HG03558 (cell line): ENCODE measurements around the gene FGGY.
"Not testable (repeated sequence)": the region's sequence is repeated elsewhere in the genome, so short reads cannot be mapped to it uniquely, and the experiment has no call there.

Experiments
- ATAC-seq: cut with Tn5 transposase; IDR thresholded peaks from one replicate; pipeline ENCODE4 v1.9.1; 2021; ENCODE audit warnings: moderate number of reproducible peaks; ENCODE audit not compliant: unreplicated experiment; ENCODE audit errors: extremely low read depth

FGGY gene

GRCh38 chr1:59296358-59297256, at the start of gene FGGY:
Gene FGGY, plus strand, starts transcription at chr1:59297094. Its CDS starts 24,456 bp downstream, at chr1:59321550.
- peak; percentile 90 for ATAC-seq

DNA sequence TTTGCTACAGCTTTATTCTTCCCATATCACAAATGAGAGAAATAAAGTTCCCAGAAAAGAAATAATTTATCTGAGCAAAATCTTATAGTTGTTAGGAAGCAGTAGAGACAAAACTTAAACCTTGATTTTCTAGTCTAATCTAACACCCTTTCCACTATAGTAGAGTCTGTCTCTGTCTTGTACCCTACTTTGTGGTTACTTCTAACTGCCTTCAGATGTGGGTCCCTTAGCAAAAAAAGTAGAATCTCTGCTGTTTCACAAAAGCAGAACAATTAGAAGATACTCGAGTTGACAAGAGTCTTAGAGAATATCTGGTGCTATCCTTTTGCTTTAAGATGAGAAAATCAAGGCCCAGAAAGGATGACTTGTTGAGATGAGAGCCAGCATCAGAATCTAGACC, 48.1 kb upstream of the FGGY start:
- ATAC-seq = no peak

DNA sequence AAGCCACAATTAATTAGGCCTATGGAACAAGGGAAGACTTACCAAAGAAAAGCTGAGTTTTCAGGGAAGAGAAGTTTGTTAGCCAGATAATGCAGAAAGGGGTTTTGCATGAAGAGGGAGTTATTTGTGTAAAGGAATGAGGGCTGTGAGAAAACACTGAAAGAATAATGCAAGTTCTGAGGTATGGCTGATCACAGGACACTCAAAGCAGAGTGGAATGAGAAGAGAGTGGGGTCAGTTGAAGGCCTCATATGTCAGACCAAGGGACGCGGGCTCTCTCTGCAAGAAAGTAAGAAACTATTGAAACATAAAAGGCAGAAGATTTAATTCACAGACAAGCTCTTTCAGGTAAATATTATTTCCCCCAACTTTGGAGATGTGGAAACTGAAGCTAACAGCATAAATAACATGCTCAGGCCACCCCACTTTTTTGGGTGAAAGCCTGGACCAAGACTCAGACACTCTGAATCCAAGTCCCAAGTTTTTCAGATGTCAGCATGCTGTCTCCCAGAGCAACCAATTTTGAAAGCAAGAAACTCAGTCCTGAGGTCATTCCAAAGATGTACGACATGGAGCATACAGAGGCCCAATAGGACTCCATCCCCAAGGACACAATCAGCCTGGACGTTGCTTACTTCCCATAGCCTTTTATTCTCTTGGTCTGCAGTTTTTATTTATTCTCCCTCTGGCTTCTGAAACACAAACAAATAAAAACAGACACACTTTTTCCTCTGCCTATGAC, 47.3 kb upstream of the FGGY start:
- no peak for ATAC-seq

GRCh38 chr1:59251061-59251460, 45.8 kb upstream of the FGGY start:
- not testable (repeated sequence) for ATAC-seq

DNA sequence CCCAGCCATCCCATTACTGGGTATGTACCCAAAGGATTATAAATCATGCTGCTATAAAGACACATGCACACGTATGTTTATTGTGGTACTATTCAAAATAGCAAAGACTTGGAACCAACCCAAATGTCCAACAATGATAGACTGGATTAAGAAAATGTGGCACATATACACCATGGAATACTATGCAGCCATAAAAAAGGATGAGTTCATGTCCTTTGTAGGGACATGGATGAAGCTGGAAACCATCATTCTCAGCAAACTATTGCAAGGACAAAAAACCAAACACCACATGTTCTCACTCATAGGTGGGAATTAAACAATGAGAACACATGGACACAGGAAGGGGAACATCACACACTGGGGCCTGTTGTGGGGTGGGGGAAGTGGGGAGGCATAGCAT, 40.5 kb upstream of the FGGY start:
- ATAC-seq = not testable (repeated sequence)

DNA sequence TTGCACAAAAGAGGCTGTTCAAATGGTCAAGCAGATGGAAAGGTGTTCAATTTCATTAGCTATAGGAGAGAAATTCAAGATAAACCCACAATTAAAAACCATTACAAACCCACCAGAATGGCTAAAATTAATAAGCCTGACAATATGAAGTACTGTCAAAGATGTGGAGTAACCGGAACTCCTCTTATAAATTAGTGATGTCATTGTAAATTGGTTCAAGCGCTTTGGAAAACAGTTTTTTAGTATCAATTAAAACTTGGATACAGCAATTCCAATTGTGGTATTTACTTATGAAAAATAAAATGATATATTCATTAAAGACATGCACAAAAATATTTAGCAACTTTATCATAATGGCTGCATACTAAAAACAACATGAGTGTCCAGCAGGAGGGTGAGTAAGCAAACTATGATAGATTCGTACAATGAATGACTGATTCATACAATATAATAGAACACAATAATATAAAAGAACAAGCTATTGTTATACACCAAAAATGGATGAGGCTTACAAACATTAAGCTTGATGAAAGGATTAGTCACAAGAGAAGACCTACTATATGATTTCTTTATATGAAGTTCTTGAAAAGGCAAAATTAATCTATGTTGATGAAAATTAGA, 38.4 kb upstream of the FGGY start:
- ATAC-seq = no peak

DNA sequence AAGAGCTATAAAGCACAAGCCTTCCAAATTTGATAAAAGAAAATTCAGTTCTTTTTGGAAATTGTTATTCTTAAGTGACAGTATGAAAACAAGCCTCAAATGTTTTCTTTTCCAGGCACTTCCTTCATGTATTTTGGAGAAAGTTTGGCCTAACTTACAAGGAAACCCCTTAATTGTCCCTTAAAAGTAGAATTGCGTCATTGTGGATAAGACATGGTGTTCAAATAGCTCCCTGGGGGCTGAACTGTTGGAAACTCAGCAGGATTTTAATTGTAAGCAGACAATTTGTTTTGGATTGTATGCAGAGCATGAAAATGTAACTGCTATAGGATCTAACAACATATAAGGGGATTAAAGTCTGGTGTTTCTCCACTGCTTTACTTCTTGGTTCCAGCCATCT, 35.4 kb upstream of the FGGY start:
- ATAC-seq = no peak

DNA sequence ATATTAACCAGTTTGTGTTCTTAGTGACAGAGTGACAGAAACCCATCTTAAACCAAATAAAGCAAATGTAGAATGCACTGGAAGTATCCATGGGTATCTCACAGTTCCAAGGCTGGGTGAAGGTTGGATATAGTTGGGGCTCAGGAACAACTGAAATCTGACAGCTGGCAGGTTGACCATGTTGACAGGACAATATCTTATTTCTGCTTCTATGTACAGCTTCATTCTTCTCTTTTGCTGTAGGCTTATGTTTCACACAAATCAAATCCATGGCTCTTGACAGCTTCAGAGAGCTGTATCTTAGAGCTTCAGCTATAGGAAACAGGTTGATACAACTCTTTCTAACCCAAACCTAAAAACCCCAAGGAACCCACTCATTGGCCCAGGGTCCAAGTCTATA, 34.3 kb upstream of the FGGY start:
- ATAC-seq = no peak

DNA sequence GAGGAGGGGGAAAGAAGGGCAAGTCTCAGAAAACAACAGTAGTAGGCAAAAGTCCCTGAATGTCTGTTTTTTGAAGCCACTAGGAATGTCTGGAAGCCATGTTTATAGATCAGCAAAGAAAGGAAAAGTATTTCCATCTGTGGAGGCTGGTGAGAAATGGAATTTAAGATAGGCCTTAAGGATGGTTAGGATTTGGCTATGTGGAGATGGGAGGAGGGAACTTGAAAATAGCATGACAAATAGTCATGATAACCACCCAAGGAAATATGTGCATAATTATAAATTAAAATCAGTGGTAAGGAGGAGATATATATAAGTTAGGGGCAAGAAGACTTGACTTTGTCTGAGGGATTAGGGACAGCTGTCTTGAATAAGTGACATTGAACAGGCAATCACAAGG, 33.8 kb upstream of the FGGY start:
- ATAC-seq = no peak

- ATAC-seq = no peak
Observed at GRCh38 chr1:59265622-59266021, 31.3 kb upstream of the FGGY start.

DNA sequence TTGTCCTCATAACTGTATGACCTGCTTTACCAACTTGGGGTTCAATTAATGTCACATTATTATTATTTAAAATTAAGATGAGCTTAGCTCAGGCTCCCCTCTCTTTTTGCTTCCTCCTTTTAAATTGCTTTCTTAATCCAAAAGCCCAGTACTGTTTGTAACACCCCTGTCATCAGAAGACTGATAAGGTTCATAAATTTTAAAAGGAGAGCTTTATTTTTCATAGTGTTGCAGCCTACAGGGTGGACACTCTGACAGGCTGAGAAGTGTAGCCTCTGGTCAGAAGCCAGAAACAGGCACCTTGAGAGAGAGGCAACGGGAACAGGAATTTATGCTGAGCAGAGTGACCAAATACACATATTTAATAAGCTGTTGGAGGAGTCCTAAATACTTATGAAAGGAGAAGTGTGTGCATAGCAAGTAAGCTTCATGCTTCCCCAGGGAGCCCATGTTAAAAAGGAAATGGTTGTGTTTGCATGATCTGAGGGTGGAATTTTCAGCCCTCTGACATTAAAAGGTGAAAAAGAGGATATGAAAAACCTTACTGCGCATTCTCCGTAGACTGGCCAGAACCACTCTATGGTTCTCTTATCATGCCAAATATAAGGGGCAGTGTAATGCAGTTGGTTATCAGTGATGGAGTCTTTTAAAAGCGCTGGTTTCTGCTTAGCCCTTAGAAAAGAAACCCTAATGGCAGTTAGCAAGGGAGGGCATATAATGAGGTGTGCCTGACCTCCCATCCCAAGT, 30.5 kb upstream of the FGGY start:
- ATAC-seq = peak; percentile 41

- ATAC-seq = peak; percentile 33
Observed at GRCh38 chr1:59266927-59267293, 30.0 kb upstream of the FGGY start.

DNA sequence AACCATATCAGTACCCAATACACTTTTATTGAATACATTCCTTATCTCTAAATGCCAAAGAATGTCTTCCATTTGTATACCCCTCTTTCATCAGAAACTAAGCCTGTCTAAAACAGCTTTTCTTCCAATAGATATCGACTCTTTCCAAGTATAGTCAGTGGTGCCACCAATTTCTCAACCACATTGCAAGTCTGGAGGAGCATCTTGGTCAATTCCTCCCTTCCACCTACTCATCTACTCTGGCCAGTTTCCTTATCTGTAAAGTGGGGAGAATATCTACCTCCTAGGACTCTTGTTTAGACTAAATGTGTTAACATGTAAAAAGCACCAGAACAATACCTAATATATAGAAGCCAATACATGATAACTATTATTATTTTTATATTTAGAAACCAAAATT, 28.5 kb upstream of the FGGY start:
- ATAC-seq = no peak

DNA sequence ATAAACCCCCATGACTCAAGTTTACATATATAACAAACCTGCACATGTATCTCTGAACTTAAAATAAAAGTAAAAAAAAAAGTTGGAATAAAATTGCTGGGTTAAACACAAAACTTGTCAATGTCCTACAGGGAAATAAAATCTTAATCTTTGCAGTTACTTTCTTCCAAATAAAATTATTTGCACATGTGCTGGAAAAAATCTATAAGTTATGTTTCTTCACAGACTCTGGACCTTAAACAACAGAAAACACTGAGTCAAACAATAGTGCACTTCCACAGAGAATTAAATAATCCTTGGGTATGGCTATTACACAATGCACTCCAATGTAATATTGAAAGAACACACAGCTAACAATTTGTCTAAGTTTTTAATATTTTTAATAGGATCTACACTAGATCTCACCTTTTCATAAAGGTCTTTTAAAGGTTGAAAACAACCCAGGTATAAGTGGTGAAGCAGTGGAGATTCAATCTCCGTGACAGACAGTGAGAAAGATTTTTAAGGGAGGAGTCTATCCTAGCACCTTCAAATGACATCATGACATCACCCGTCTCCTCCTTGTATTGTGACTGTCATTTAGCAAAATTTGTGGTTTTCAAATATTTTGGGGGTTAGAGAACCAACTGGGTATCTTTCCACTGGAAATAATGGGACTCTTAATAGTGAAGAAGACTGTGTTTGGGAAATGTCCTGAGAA, 25.2 kb upstream of the FGGY start:
- no peak for ATAC-seq

DNA sequence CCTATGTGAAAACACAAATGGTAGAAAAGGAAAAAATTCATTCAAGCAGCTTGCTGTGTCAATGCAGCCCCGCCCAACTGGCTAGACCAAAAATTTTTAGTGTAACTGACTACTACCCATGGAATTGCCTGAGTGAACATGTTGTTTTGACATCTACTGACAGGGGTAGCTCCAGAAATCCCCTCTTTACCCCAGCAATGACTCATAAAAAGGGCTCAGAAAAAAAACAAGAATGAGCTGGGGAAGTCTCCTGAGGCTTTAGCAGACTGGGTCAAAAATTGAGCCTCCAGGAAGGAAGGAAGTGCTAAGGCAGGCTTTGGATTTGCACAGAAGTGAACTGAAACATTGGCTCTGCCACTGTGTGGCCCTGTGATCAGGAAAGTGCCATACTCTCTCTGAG, 24.4 kb upstream of the FGGY start:
- no peak for ATAC-seq

DNA sequence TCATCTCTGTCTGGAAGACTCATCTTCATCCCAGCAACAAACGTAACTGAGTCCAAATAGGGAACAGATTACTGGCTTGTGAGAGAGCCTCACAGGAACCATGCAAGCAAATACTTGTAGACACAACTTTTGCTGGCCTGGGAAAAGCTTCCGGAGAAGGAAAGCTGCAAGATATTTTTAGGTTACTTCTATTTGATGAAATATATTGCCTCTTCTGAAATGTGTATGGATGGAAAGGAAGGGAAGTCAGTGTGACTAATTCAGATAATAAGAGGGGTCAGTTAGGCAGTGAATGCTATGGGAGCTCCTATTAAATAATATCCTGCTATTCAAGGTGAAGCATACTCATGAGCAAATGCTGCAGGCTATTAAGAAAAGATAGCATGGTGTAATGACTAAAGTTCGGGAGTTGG, 20.4 kb upstream of the FGGY start:
- no peak for ATAC-seq

- no peak for ATAC-seq
Observed at GRCh38 chr1:59278780-59279354, 18.0 kb upstream of the FGGY start.

DNA sequence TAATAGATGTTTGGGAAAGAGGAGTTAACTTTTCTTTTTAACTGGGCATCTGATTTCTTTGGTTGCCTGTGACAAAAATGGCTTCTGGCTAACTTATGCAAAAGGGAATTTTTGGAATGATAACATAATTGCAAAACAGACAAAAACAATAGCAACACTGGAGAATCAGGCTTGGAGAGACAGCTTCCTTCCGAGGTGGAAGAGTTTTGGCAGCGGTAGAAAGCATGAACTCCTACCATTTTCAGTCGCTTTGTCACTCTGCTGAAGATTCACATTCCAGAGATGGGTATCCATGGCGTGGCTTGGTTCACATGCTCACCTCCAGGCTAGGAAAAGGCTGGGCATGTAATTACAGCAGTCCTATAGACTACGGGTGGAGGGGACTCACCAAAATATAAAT, 17.2 kb upstream of the FGGY start:
- no peak for ATAC-seq

- ATAC-seq = no peak
Observed at GRCh38 chr1:59282951-59283350, 13.9 kb upstream of the FGGY start.

GRCh38 chr1:59285691-59286090, 11.2 kb upstream of the FGGY start:
- ATAC-seq = no peak
